Prostate gland (tissue), 2 donors: ENCODE data around the gene SLC7A11.

Experiments
- CTCF ChIP-seq, 4 experiments: fragments of 200-600 bp in 2 of 4; fragments of 450-650 bp in 2 of 4; sonication (generic) in 2 of 4; IDR thresholded peaks; 1 replicate in 3 of 4; 2 replicates in 1 of 4; pipeline ENCODE4 v1.5.1; 2016 to 2019; ENCODE audit warnings: antibody characterized with exemption in 4 of 4, mild to moderate bottlenecking in 2 of 4, moderate library complexity in 2 of 4
- POLR2A ChIP-seq: fragments of 450-650 bp; IDR thresholded peaks from one replicate; pipeline ENCODE4 v1.6.1; 2016; ENCODE audit warnings: antibody characterized with exemption, mild to moderate bottlenecking
- POLR2AphosphoS5 ChIP-seq: sonication (generic); formaldehyde crosslinking; IDR thresholded peaks from one replicate; pipeline ENCODE4 v1.6.1; 2017; ENCODE audit warnings: antibody characterized with exemption

- no peak for TF ChIP-seq CTCF (IDR thresholded peaks at IDR 0.05)
- no peak for TF ChIP-seq POLR2AphosphoS5
- TF ChIP-seq POLR2A: no peak
These were observed 1.2 kb upstream of the SLC7A11 start for GRCh38 chr4:138243369-138243768.
